SK-N-SH (cell line): Measurements from ENCODE around the gene CACNA2D1. TPM values are rescaled to one million over a fixed set of nuclear protein-coding genes. Genes with fewer than 3 reads are reported as not detected.

ENCODE experiments used
- CTCF ChIA-PET: fragments of 300-600, 350-600 bp; formaldehyde crosslinking; extraction: SDS; loops from one replicate; lab custom pipeline; 2021; lab: Yijun Ruan, JAX
- POLR2A ChIA-PET: fragments of 350-600 bp; sonication (Branson Sonifier 250); formaldehyde crosslinking; extraction: SDS; loops from one replicate; lab custom pipeline; 2020; ENCODE audit warnings: antibody characterized with exemption, inconsistent platforms; lab: Yijun Ruan, JAX
- DNase-seq: peaks from one replicate; pipeline ENCODE4 v3.0.0; 2012
- H2AFZ ChIP-seq: fragments of 200-600 bp; sonication (generic); 2 replicates; pipeline ENCODE4 v1.8.1; 2016; ENCODE audit warnings: antibody characterized with exemption, mild to moderate bottlenecking, low read depth
- H3F3A ChIP-seq: fragments of 200-600 bp; sonication (generic); replicated peaks from 2 replicates; pipeline ENCODE3; 2016; ENCODE audit warnings: antibody characterized with exemption, mild to moderate bottlenecking; ENCODE audit not compliant: insufficient read depth
- H3K27ac ChIP-seq, 2 experiments: fragments of 200-500 bp in 1 of 2; fragments of 200-600 bp in 1 of 2; sonication (Bioruptor generic) in 1 of 2; sonication (generic), shearing (Covaris generic) in 1 of 2; 2 replicates each; pipeline versions ENCODE4 v1.5.1 to v1.6.1; 2014 to 2016; ENCODE audit warnings: low read depth in 2 of 2, inconsistent platforms in 1 of 2, low read length in 1 of 2, mild to moderate bottlenecking in 1 of 2, mixed read lengths in 1 of 2
- H3K27me3 ChIP-seq: fragments of 200-600 bp; sonication (generic), shearing (Covaris generic); 2 replicates; pipeline ENCODE4 v1.6.1; 2016; ENCODE audit warnings: mixed run types; ENCODE audit not compliant: insufficient read depth
- H3K36me3 ChIP-seq, 2 experiments: fragments of 200-500 bp in 1 of 2; fragments of 200-600 bp in 1 of 2; sonication (Bioruptor generic) in 1 of 2; sonication (generic) in 1 of 2; replicated peaks in 1 of 2; 2 replicates each; pipeline versions ENCODE3 to v1.5.1; 2014 to 2016; ENCODE audit warnings: low read length in 1 of 2, mild to moderate bottlenecking in 1 of 2; ENCODE audit not compliant: insufficient read depth in 2 of 2, control insufficient read depth in 1 of 2
- H3K4me1 ChIP-seq, 2 experiments: fragments of 200-500 bp in 1 of 2; fragments of 200-600 bp in 1 of 2; sonication (Bioruptor generic) in 1 of 2; sonication (generic), shearing (Covaris generic) in 1 of 2; 2 replicates each; pipeline versions ENCODE4 v1.5.1 to v1.6.1; 2014 to 2016; ENCODE audit warnings: low read depth in 1 of 2, low read length in 1 of 2, mixed run types in 1 of 2; ENCODE audit not compliant: insufficient read depth in 2 of 2, control insufficient read depth in 1 of 2
- H3K4me2 ChIP-seq: fragments of 200-600 bp; sonication (generic), shearing (Covaris generic); 2 replicates; pipeline ENCODE4 v1.6.1; 2017; ENCODE audit warnings: mixed run types
- H3K4me3 ChIP-seq, 2 experiments: fragments of 200-500 bp in 1 of 2; fragments of 200-600 bp in 1 of 2; sonication (Bioruptor generic) in 1 of 2; sonication (generic), shearing (Covaris generic) in 1 of 2; 2 replicates each; pipeline versions ENCODE4 v1.5.1 to v1.8.1; 2014 to 2016; ENCODE audit warnings: low read depth in 2 of 2, inconsistent platforms in 1 of 2, low read length in 1 of 2, mild to moderate bottlenecking in 1 of 2, mixed read lengths in 1 of 2, moderate library complexity in 1 of 2
- H3K79me2 ChIP-seq: fragments of 200-600 bp; sonication (generic); 2 replicates; pipeline ENCODE4 v1.8.1; 2017; ENCODE audit warnings: mild to moderate bottlenecking; ENCODE audit not compliant: insufficient read depth
- H3K9ac ChIP-seq: fragments of 200-600 bp; sonication (generic); 2 replicates; pipeline ENCODE4 v1.6.1; 2017; ENCODE audit warnings: mixed run types
- H3K9me2 ChIP-seq: fragments of 200-600 bp; sonication (generic); 2 replicates; pipeline ENCODE4 v1.6.1; 2017; ENCODE audit warnings: mixed run types
- H3K9me3 ChIP-seq: fragments of 200-600 bp; sonication (generic); 2 replicates; pipeline ENCODE4 v1.6.1; 2017; ENCODE audit warnings: mixed run types, mild to moderate bottlenecking, moderate library complexity
- H4K20me1 ChIP-seq: fragments of 200-600 bp; sonication (generic); 2 replicates; pipeline ENCODE4 v1.6.1; 2017; ENCODE audit warnings: mild to moderate bottlenecking, mixed run types; ENCODE audit not compliant: insufficient read depth
- CHD2 ChIP-seq: fragments of 150-350 bp; IDR thresholded peaks from 2 replicates; pipeline ENCODE4 v1.6.1; 2018; ENCODE audit warnings: low read length; ENCODE audit not compliant: partially characterized antibody
- CTCF ChIP-seq: fragments of 200-600 bp; sonication (generic); IDR thresholded peaks from 2 replicates; pipeline ENCODE4 v1.6.1; 2017; ENCODE audit warnings: antibody characterized with exemption, mild to moderate bottlenecking, moderate library complexity
- EZH2phosphoT487 ChIP-seq: fragments of 200-600 bp; sonication (generic); IDR thresholded peaks from 2 replicates; pipeline ENCODE4 v1.6.1; 2017; ENCODE audit warnings: low read depth, mixed run types, mild to moderate bottlenecking, antibody characterized with exemption, moderate library complexity, borderline replicate concordance
- FOXJ3 ChIP-seq: sonication (generic); formaldehyde crosslinking; IDR thresholded peaks from 2 replicates; pipeline ENCODE4 v1.5.1; 2020; ENCODE audit warnings: mild to moderate bottlenecking, missing genetic modification reagents
- FOXM1 ChIP-seq: IDR thresholded peaks from 2 replicates; pipeline ENCODE4 v1.4.0; 2012; ENCODE audit warnings: low read depth, mild to moderate bottlenecking
- GABPA ChIP-seq: IDR thresholded peaks from 2 replicates; pipeline ENCODE4 v1.4.0; 2012; ENCODE audit warnings: low read depth, mild to moderate bottlenecking
- POLR2AphosphoS5 ChIP-seq: IDR thresholded peaks from 2 replicates; pipeline ENCODE4 v1.6.1; 2012; ENCODE audit warnings: low read depth, low read length
- RCOR1 ChIP-seq: fragments of 150-350 bp; IDR thresholded peaks from 2 replicates; pipeline ENCODE4 v1.6.1; 2017; ENCODE audit warnings: antibody characterized with exemption, low read length
- RFX5 ChIP-seq: IDR thresholded peaks from 2 replicates; pipeline ENCODE4 v1.6.1; 2012; ENCODE audit warnings: mild to moderate bottlenecking, improper control_type of control experiment, low read length
- RXRA ChIP-seq: IDR thresholded peaks from 2 replicates; pipeline ENCODE4 v1.4.0; 2012; ENCODE audit warnings: low read depth, mild to moderate bottlenecking, borderline replicate concordance
- TAF1 ChIP-seq: IDR thresholded peaks from 2 replicates; pipeline ENCODE4 v1.6.1; 2012; ENCODE audit warnings: low read depth, mild to moderate bottlenecking, low read length, moderate library complexity, borderline replicate concordance
- TCF12 ChIP-seq: IDR thresholded peaks from 2 replicates; pipeline ENCODE4 v1.4.0; 2012
- TEAD4 ChIP-seq: IDR thresholded peaks from 2 replicates; pipeline ENCODE4 v1.4.0; 2012; ENCODE audit warnings: mild to moderate bottlenecking, borderline replicate concordance; ENCODE audit not compliant: insufficient read depth
- USF1 ChIP-seq: IDR thresholded peaks from 2 replicates; pipeline ENCODE4 v1.4.0; 2012; ENCODE audit warnings: low read depth, borderline replicate concordance
- YY1 ChIP-seq: IDR thresholded peaks from 2 replicates; pipeline ENCODE4 v1.4.0; 2012; ENCODE audit warnings: low read depth, mild to moderate bottlenecking
- WGBS: methylation state at CpG from one replicate; pipeline ENCODE4 v1.1.6; 2017; ENCODE audit warnings: low lambda C conversion rate; 5-methylcytosine and 5-hydroxymethylcytosine counted together
- polyA plus RNA-seq, 3 experiments: library from polyadenylated mRNA; depleted of rRNA; stranded (reverse); fragments of >200 nt; gene quantifications; 2 replicates each; pipeline ENCODE4 v1.2.3, GENCODE V29; 2012
- TF ChIP-seq, protein P1 (sequence below): IDR thresholded peaks from 2 replicates; pipeline ENCODE4; 2012
- TF ChIP-seq, protein P2 (sequence below): IDR thresholded peaks from 2 replicates; pipeline ENCODE4 v1.4.0; 2012; ENCODE audit warnings: low read depth
- TF ChIP-seq, protein P3 (sequence below): fragments of 150-350 bp; IDR thresholded peaks from 2 replicates; pipeline ENCODE4 v1.6.1; 2017; ENCODE audit warnings: antibody characterized with exemption, low read length, low read depth, borderline replicate concordance

The CACNA2D1 gene
- polyA plus RNA-seq, 1 of the 3 experiments (the other 2 are of a cell fraction), result 3.4 TPM

DNA sequence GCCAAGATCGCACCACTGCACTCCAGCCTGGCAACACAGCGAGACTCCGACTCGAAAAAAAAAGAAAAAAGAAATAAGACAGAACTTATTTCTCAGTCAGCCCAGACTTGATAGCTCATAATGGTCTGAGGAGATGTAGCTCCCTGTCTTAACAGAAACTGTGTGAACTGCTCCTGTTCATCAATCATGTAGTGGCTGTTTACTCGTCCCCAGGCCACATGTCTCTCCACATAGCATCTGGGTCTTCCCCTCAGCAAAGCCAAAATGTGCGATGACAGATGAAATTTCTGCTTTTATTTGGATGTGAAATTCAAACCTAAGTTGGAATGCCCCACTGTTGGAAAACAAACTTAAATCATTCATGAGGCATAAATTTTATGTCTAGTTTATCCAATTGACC lies 219.0 kb downstream of the CACNA2D1 start:
- H3K9ac ChIP-seq, result no peak overlapping the region
- TF ChIP-seq, protein P1, sequence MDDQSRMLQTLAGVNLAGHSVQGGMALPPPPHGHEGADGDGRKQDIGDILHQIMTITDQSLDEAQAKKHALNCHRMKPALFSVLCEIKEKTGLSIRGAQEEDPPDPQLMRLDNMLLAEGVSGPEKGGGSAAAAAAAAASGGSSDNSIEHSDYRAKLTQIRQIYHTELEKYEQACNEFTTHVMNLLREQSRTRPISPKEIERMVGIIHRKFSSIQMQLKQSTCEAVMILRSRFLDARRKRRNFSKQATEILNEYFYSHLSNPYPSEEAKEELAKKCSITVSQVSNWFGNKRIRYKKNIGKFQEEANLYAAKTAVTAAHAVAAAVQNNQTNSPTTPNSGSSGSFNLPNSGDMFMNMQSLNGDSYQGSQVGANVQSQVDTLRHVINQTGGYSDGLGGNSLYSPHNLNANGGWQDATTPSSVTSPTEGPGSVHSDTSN, result no peak
- no peak for TF ChIP-seq FOXM1
- TF ChIP-seq USF1, result no peak
- no peaks in the 10 kb centered on the region for H4K20me1 ChIP-seq
- no peak overlapping the region for H3K4me2 ChIP-seq
- no peaks in the 10 kb centered on the region for H3K9me2 ChIP-seq
- no peak overlapping the region for H3K27ac ChIP-seq
- peaks cover 0 to 3% of the 10 kb centered on the region in 2 experiments; a peak in 1 of 4 replicates for H3K4me1 ChIP-seq
- H2AFZ ChIP-seq, result no peak overlapping the region
- H3K27me3 ChIP-seq, result no peaks in the 10 kb centered on the region
- H3K4me3 ChIP-seq, result no peak overlapping the region
- ChIA-PET POLR2A (no interaction called here), CTCF (interaction anchor here (0.8 to 1.2 kb wide), 4 partner anchors 8 to 257 kb away, joined by 3 read pairs; no protein-coding TSS in a partner anchor)
- no peak for DNase-seq
- H3K9me3 ChIP-seq, result no peaks in the 10 kb centered on the region
- no peaks in the 10 kb centered on the region for H3K79me2 ChIP-seq
- 94% methylated on average over 6 of the region's 6 CpGs for WGBS
- H3K36me3 ChIP-seq, result no peaks in the 10 kb centered on the region
- no peaks in the 10 kb centered on the region for H3F3A ChIP-seq

- peaks cover 0 to 3% of the 10 kb centered on the region in 2 experiments; a peak in 1 of 4 replicates for H3K4me1 ChIP-seq
- WGBS, result 78% methylated on average over 3 of the region's 3 CpGs
- POLR2A ChIA-PET, result no interaction called here
Observed at GRCh38 chr7:82223580-82223979, 220.0 kb downstream of the CACNA2D1 start.

DNA sequence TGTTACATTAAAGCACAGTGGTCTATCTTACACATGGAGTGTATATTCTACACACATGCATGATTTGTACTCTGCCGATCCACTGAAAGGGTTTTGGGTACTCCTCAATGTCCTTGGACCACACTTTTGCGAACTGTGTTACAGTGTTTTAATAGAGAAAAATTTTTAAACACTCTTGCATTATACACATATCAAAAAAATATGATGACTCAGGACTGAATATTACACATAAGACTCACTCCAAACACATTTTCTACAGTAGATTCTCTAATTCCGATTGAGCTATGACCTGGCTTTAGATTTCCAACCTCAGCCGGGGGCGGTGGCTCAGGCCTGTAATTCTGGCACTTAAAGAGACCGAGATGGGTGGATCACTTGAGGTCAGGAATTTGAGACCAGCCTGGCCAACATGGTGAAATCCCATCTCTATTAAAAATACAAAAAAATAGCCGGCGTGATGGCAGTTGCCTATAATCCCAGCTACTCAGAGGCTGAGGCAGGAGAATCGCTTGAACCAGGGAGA lies 222.4 kb downstream of the CACNA2D1 start:
- no peaks in the 10 kb centered on the region for H3K79me2 ChIP-seq
- peaks cover 0 to 3% of the 10 kb centered on the region in 2 experiments; a peak in 1 of 4 replicates for H3K4me1 ChIP-seq
- H3K27ac ChIP-seq, result no peak overlapping the region
- DNase-seq, result no peak
- ChIA-PET CTCF (interaction anchor here (1.5 kb wide), 2 partner anchors 10 to 13 kb away, joined by 5 to 7 read pairs; no protein-coding TSS in a partner anchor), POLR2A (no interaction called here)
- H3K36me3 ChIP-seq, result peaks cover 0 to 1% of the 10 kb centered on the region in 2 experiments
- no peak overlapping the region for H3K9ac ChIP-seq
- no peak overlapping the region for H3K4me2 ChIP-seq
- WGBS, result 95% methylated on average over 9 of the region's 9 CpGs
- H2AFZ ChIP-seq, result no peak overlapping the region
- no peaks in the 10 kb centered on the region for H3K27me3 ChIP-seq
- H3F3A ChIP-seq, result no peaks in the 10 kb centered on the region
- H3K4me3 ChIP-seq, result no peak overlapping the region
- H3K9me3 ChIP-seq, result no peaks in the 10 kb centered on the region
- no peaks in the 10 kb centered on the region for H4K20me1 ChIP-seq
- H3K9me2 ChIP-seq, result no peaks in the 10 kb centered on the region
- no peak for TF ChIP-seq TCF12
- TF ChIP-seq FOXJ3 (CRISPR knock-in tag), result no peak
- TF ChIP-seq, protein P2, sequence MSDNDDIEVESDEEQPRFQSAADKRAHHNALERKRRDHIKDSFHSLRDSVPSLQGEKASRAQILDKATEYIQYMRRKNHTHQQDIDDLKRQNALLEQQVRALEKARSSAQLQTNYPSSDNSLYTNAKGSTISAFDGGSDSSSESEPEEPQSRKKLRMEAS, result no peak
- no peak for TF ChIP-seq RXRA
- no peak for TF ChIP-seq YY1
- TF ChIP-seq RFX5, result no peak
- TF ChIP-seq CHD2, result no peak
- TF ChIP-seq EZH2phosphoT487, result no peak
- TF ChIP-seq CTCF, result no peak
- no peak for TF ChIP-seq TEAD4
- TF ChIP-seq TAF1, result no peak
- no peak for TF ChIP-seq RCOR1
- TF ChIP-seq POLR2AphosphoS5, result no peak
- TF ChIP-seq, protein P3, sequence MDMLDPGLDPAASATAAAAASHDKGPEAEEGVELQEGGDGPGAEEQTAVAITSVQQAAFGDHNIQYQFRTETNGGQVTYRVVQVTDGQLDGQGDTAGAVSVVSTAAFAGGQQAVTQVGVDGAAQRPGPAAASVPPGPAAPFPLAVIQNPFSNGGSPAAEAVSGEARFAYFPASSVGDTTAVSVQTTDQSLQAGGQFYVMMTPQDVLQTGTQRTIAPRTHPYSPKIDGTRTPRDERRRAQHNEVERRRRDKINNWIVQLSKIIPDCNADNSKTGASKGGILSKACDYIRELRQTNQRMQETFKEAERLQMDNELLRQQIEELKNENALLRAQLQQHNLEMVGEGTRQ, result no peak

More at GRCh38 chr7:82223580-82223979, 220.0 kb downstream of the CACNA2D1 start:
- Histone ChIP-seq H4K20me1 (no peaks in the 10 kb centered on the region), H3K27ac (no peak overlapping the region), H3K4me2 (no peak overlapping the region), H3K9me3 (no peaks in the 10 kb centered on the region), H3K79me2 (no peaks in the 10 kb centered on the region), H3K9me2 (no peaks in the 10 kb centered on the region), H3K36me3 (no peaks in the 10 kb centered on the region), H3K9ac (no peak overlapping the region), H3F3A (no peaks in the 10 kb centered on the region), H2AFZ (no peak overlapping the region), H3K27me3 (no peaks in the 10 kb centered on the region), H3K4me3 (no peak overlapping the region)
- DNase-seq, result no peak
- TF ChIP-seq GABPA, result no peak
- CTCF ChIA-PET, result interaction anchor here (0.6 to 2.4 kb wide), 4 partner anchors 8 to 258 kb away, joined by 3 to 7 read pairs (median 3); no protein-coding TSS in a partner anchor
